Astrocyte of the cerebellum (primary cell): ENCODE results near the gene SHANK2.

Source experiments
- DNase-seq: peaks from one replicate; pipeline ENCODE4 v3.0.0-alpha.2; 2011; ENCODE audit warnings: low read depth
- H3K4me3 ChIP-seq: 2 replicates; pipeline ENCODE4 v1.5.1; 2011; ENCODE audit warnings: mild to moderate bottlenecking, low read depth, low read length, moderate library complexity
- CTCF ChIP-seq: IDR thresholded peaks from 2 replicates; pipeline ENCODE4 v1.5.1; 2012; ENCODE audit warnings: low read length, low read depth, moderate library complexity, mild to moderate bottlenecking; ENCODE audit errors: missing control alignments
- in situ Hi-C: cut with HindIII; loops from 2 replicates; pipeline ENCODE4 v1.10.0; 2017; ENCODE audit warnings: low sequenced_read_pairs

SHANK2 gene

DNA sequence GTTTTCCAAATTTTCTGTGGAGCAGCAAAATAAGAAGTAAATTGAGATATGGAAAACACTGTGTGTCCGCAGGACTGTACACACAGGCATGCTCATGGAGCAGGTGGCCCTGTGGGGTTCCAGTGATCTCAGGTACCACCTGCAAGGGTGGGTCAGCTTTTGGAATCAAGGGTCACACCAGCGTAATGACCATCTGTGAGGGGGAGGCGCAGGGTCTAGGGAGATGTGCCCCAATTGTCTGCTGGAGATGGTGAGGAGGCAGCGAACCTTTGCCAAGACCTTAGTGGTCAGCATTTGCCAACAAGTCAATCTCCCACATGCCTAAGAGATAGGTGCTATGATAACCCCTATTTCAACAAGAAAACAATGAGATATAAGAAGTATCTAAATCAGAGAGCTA, 49.4 kb downstream of the SHANK2 start:
- no peak overlapping the region for H3K4me3 ChIP-seq
- DNase-seq, result no peak
- in situ Hi-C loops, result no loop called here
- no peak for TF ChIP-seq CTCF

DNA sequence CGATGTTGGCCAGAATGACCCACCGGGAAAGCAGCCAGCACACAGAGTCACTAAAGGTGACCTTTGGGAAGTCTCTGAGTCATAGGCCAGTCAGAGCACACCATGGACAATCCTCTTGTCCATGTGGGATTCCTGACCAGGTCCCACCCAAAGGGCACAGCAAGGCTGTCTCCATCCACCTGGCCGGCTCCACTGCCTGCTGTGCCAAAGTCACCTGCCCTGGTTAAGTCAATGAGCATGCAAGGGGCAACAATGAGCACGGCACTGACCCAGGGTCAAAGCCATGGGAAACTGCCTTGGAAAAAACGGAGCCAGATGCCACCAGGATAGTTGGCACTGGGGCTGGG, 49.8 kb downstream of the SHANK2 start:
- in situ Hi-C loops, result no loop called here

More for the DNA sequence above, 49.8 kb downstream of the SHANK2 start:
- no peak overlapping the region for H3K4me3 ChIP-seq
- no peak for DNase-seq
- TF ChIP-seq CTCF, result no peak
